Heart left ventricle (tissue), 13 donors: Measurements from ENCODE around the gene CYP21A2.

Experiments used
- CTCF ChIP-seq, 12 donors: fragments of 200-600 bp; sonication (generic) in 4 of 12; IDR thresholded peaks; one replicate each; pipeline versions ENCODE4 v1.5.0 to v1.8.0; 2018 to 2022; ENCODE audit warnings: antibody characterized with exemption in 12 of 12, mild to moderate bottlenecking in 5 of 12
- POLR2A ChIP-seq, 2 donors: fragments of 450-650 bp; IDR thresholded peaks; one replicate each; pipeline ENCODE4 v1.6.1; 2017; ENCODE audit warnings: antibody characterized with exemption in 2 of 2, mild to moderate bottlenecking in 2 of 2, moderate library complexity in 2 of 2
- donor health status: ischemic (EF 13 %, LVEDD 7.1; RV severe dilation, severe dysfunction).
- donor health status: DM: no; HTN: yes; CAD: no.
- donor health status: DM: no; HTN: no; CAD: no.
- donor health status: ischemic (EF 25% LVEDD 6.9; RV normal size, moderate dysfunction).
- donor health status: ischemic (EF 25% LVEDD 5.7; RV mildly dilated, moderate dysfunction).
- donor health status: ischemic (EF 35%, LVEDD 5.7; RV mildly dilated, moderate dysfunction).
- donor health status: nonischemic (EF 11% LVEDD 7.7; RV severe dilation, severe dysfunction).
- donor health status: DM: yes; HTN: yes; CAD: no.
- donor health status: PGD.
- donor health status: ischemic (EF 29% LVEDD 5.4; RV normal size, mild dysfunction).
- donor health status: nonischemic (EF 23%, LVEDD 6.1; RV moderate dilation, normal function).

GRCh38 chr6:32057966-32058365, 19.8 kb downstream of the CYP21A2 start:
- TF ChIP-seq POLR2A (IDR thresholded peaks at IDR 0.05) (no peak), CTCF (IDR thresholded peaks at IDR 0.05) (no peak)
